Measurements from ENCODE around the gene SLC4A1AP.

Gene SLC4A1AP

DNA sequence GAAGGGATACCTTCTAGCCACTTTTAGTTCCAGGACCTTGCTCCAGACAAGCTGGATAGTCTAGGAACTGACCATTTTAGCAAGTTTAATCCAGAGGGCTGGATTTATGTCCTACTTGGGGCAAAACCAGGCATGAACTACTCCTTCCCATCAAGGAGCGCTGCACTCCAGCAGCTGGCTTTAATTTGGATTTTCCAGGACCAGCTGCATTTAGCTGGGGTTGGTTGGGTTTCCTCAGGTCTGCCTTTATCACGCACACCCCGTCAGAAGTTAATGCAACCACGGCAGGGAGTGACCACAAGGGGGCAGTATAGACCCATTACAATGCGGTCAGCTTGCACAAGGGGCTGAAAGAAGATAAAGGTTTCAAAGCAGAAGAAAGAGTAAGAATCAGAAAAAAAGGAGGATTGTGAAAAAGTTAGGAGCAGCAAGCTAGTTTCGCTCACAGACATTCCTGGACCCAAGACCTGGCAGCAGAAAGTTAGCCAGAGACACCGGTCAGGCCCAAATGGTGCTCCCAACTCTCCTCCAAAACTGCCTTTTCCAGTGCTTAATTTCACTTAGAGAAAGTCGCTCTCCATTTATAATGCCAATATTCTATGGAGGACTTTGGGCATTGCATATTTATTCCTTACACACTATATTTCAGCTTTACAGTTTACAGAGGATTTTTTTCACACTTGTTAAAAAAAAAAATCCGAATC lies 40.1 kb downstream of the SLC4A1AP start:
- DNase-seq (ENCODE audit: low read depth), result peak; percentile 83

- no peak for DNase-seq (ENCODE audit: low read depth)
These were observed 40.7 kb downstream of the SLC4A1AP start for GRCh38 chr2:27704342-27704876.

DNA sequence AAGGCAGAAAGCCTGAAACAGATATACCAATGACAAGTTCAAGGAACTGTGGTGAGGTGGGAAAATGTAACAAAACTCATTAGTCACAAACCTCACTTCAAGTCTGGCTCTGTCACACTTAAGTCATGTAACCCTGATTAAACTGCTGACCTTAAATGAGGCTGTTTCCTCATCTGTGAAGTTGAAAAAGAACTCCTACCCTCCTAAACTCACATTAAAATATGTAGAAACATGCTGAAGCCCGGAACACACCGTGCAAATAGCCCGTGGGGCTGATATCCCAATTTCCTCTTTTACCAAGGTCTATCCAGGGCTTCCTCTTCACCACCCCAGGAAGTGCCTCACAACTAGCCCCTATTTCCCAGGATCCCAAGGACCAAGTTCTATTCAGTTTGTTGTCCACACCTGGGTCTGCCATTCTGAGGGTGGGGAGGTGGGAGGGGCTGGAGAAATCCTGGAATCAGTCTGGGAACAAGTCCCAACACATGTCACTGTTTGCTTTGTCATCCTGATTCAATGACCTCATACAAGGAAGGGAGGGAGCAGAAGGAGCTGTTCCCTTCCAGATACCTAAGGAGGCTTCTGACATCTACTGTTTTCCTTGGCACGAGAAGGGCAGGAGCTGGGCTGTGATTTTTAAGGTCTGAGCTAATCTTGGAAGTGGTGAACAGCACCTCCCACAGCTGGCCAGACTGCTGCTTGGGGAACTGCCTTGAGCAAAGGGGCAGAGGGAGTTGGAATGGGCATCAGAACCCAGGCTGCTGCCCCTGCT lies 42.3 kb downstream of the SLC4A1AP start:
- peak; percentile 79 for DNase-seq (ENCODE audit: low read depth)

- peak; percentile 24 for DNase-seq (ENCODE audit: low read depth)
These were observed 44.0 kb downstream of the SLC4A1AP start for GRCh38 chr2:27707462-27708256.

- no peak for DNase-seq (ENCODE audit: low read depth)
These were observed 44.6 kb downstream of the SLC4A1AP start for GRCh38 chr2:27708257-27708654.

GRCh38 chr2:27708666-27709065 lies 45.0 kb downstream of the SLC4A1AP start:
- no peak for DNase-seq (ENCODE audit: low read depth)

GRCh38 chr2:27709326-27709725 lies 45.6 kb downstream of the SLC4A1AP start:
- DNase-seq (ENCODE audit: low read depth), result no peak

GRCh38 chr2:27709960-27710575 lies 46.4 kb downstream of the SLC4A1AP start:
- no peak for DNase-seq (ENCODE audit: low read depth)

DNA sequence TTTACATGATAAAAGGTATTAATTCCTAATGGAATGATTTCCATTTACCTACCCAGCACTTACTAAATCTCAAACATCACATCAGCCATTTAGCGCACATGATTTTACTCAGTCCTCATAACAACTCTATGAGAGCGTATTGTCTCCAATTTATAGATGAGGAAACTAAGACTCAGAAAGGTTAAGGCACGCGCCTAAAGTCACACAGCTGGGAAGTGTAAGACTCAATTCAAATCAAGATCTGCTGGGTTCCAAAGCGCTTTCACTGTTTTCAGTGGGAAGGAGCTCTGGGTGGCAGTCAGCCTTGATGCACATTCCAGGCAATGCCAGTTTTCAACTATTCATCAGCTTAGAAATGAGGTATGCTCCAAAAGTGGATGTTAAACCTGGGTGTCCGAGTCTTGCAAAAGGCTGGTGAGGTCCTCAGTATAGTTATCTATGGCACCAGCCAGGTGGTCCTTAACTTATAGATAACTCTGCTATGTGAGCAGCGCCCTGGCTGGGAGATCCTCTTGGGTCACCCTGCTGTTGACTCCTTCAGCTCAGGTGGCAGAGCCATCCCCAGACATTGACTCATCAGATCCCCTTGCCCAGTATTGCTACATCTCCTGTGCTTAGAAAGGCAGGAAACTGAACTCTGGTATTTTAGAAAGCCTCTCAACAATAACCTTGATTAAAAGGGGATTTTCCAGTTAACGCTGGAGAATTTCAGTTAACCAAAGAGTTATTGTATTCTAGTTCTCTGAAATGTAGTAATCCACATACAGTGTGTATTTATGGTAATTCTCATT lies 47.1 kb downstream of the SLC4A1AP start:
- DNase-seq (ENCODE audit: low read depth), result no peak

DNA sequence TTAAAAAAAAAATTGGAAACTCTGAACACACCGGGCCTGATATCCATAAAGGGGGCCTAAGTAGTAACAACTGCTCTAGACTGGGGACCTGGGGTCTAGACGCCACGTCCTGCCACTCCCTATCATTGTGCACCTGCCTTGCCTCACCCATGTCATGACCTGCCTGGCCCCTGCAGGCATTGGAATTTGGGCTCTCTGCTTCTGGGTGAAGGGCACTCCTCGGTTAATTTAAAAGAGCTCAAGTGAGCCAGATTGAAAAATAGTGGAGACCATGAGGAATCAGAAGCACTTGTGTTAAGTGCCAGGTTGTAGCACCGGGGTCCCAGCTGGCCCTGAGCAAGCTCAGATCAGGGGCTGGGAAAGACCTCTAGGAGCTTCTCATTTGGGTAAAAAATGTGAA lies 48.1 kb downstream of the SLC4A1AP start:
- no peak for DNase-seq (ENCODE audit: low read depth)

- no peak for DNase-seq (ENCODE audit: low read depth)
These were observed 48.8 kb downstream of the SLC4A1AP start for GRCh38 chr2:27712522-27712921.

- no peak for DNase-seq (ENCODE audit: low read depth)
These were observed 49.5 kb downstream of the SLC4A1AP start for GRCh38 chr2:27713201-27713600.

DNA sequence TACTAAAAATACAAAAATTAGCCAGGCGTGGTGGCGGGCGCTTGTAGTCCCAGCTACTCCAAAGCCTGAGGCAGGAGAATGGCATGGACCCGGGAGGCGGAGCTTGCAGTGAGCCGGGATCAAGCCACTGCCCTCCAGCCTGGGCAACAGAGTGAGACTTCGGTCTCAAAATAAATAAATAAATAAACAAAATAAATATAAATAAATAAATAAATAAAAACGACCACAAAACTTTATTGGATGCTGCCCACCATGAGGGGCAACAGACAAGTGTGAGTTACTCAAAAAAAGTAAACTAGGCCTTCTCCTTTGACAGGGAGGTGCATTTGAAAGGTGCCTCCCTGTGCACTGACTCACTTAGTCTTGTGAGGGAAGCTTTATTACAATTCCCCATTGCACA lies 50.4 kb downstream of the SLC4A1AP start:
- no peak for DNase-seq (ENCODE audit: low read depth)

GRCh38 chr2:27714851-27715291 lies 51.2 kb downstream of the SLC4A1AP start:
- no peak for DNase-seq (ENCODE audit: low read depth)

DNA sequence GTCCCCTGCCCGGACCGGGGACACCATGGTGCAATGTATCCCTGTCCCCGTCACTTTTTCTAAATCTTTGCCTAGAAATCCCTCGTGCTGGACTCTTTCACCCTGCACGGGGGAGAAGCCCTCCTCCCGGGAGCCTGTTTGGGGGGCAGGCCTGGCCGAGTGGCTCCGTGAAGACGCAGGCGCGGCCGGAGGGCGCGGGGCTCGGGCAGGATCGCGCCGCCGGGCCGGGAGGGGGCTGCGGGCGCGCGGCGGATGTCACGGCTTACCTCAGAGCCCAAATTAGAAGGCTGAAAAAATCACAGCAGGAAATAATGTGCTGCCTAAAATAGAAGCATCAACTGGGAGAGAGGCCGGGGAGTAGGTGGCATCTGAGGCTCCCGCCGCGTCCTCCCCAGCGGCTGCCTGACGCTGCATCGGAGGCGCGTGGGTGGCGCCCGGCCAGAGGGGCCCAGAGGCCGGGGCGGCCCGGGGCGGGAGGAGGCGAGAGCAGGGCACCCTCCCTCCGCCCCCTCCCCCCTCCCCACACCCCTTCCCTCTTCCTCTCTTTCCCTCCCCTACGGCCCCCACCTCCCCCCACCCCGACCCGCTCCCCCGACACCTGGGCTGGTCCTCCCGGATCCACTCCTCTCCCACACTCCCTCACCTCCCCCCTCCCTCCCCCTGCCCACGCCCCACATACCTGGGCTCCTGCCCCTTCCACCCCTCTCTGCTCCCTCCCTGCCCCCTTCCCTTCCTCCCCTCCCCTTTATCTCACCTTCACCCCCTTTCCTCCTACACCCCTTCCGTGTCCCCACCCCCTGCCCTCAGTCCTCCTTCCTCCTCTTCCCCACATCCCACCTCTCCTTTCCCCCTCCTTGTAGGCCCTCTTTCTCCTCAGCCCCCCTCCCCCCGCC lies 51.9 kb downstream of the SLC4A1AP start:
- no peak for DNase-seq (ENCODE audit: low read depth)

GRCh38 chr2:27716301-27717069 lies 52.8 kb downstream of the SLC4A1AP start:
- DNase-seq (ENCODE audit: low read depth), result no peak

- no peak for DNase-seq (ENCODE audit: low read depth)
These were observed 53.5 kb downstream of the SLC4A1AP start for GRCh38 chr2:27717070-27717795.

DNA sequence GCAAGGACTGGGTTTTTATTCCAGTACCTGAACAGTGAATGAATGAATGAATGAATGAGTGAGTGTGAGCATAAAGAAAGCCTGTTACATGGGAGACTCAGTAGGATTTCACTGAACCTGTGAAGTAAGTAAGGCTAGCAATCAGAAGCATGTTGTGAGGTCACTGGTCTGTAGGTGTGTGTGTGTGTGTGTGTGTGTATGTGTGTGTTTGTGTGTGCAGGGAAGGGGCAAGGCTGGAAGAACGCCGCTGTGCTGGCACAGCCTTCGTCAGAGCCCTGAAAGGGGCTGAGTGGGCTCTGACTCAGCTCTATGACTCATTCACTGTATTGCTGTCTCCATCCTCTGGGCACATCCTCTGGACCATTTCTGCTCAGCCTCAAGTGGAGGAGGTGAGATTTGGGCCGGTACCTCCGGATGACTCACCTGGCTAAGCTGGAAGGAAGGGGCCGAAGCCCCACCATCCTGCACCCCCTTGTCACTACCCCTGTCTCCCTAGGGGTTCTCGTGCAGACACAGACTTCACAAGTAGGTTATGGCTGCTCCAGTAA lies 56.4 kb downstream of the SLC4A1AP start:
- DNase-seq (ENCODE audit: low read depth), result peak; percentile 87

Data from fibroblast of the conjunctiva (primary cell).